H1 (cell line): ENCODE data around the gene TEDDM1. TPM values are rescaled to one million over a fixed set of nuclear protein-coding genes. Genes with fewer than 3 reads are reported as not detected.
A peak's percentile ranks its signal among the peaks of the same experiment; 100 is the strongest.

Experiments used
- CTCF ChIA-PET: fragments of 300-600 bp; sonication (Branson Sonifier 250); formaldehyde crosslinking; loops from one replicate; lab custom pipeline; 2021; ENCODE audit not compliant: partially characterized antibody; lab: Charles Lee
- POLR2A ChIA-PET: fragments of 300-600 bp; sonication (Branson Sonifier 250); formaldehyde crosslinking; loops from one replicate; lab custom pipeline; 2021; ENCODE audit warnings: inconsistent platforms; ENCODE audit not compliant: partially characterized antibody; lab: Charles Lee
- DNase-seq, 2 experiments: peaks; one replicate each; pipeline versions ENCODE4 v3.0.0 to v3.0.0-alpha.2; 2010 to 2022; ENCODE audit warnings: low spot score in 2 of 2, low read depth in 1 of 2, mixed read lengths in 1 of 2
- FAIRE-seq: peaks from 2 replicates; lab custom pipeline; 2011; peaks lifted over from hg19 to GRCh38; lab: Jason Lieb, UNC
- H2AFZ ChIP-seq: 2 replicates; pipeline ENCODE4 v1.8.1; 2012; ENCODE audit warnings: low read length, inconsistent platforms
- H2AK5ac ChIP-seq: 2 replicates; pipeline ENCODE4 v1.6.1; 2013; ENCODE audit warnings: low read depth, low read length
- H2BK120ac ChIP-seq: replicated peaks from 2 replicates; pipeline ENCODE3; 2013; ENCODE audit warnings: low read depth, low read length, inconsistent platforms
- H2BK12ac ChIP-seq: 2 replicates; pipeline ENCODE4 v1.6.1; 2013; ENCODE audit warnings: low read depth, low read length
- H2BK15ac ChIP-seq: 2 replicates; pipeline ENCODE4 v1.6.1; 2013; ENCODE audit warnings: low read length
- H2BK20ac ChIP-seq: 2 replicates; pipeline ENCODE4 v1.6.1; 2013; ENCODE audit warnings: low read length
- H2BK5ac ChIP-seq: 2 replicates; pipeline ENCODE4 v1.6.1; 2013; ENCODE audit warnings: low read depth, low read length
- H3K14ac ChIP-seq: 2 replicates; pipeline ENCODE4 v1.6.1; 2013; ENCODE audit warnings: inconsistent platforms; ENCODE audit not compliant: insufficient read length
- H3K18ac ChIP-seq: 2 replicates; pipeline ENCODE4 v1.6.1; 2013; ENCODE audit warnings: low read length; ENCODE audit errors: extremely low read depth
- H3K23ac ChIP-seq: 2 replicates; pipeline ENCODE4 v1.6.1; 2013; ENCODE audit warnings: inconsistent platforms; ENCODE audit not compliant: insufficient read length
- H3K23me2 ChIP-seq: 2 replicates; pipeline ENCODE4 v1.6.1; 2013; ENCODE audit warnings: low read depth, low read length
- H3K27ac ChIP-seq: 2 replicates; pipeline ENCODE4 v1.6.1; 2011; ENCODE audit warnings: low read depth, low read length, inconsistent platforms
- H3K27me3 ChIP-seq, 4 experiments: replicated peaks in 1 of 4; 1 replicate in 1 of 4; 2 replicates in 3 of 4; pipeline versions ENCODE4 v1.6.1 to v1.8.1; 2011 to 2013; ENCODE audit warnings: low read length in 3 of 4, mild to moderate bottlenecking in 3 of 4, inconsistent platforms in 2 of 4, mixed read lengths in 2 of 4, moderate library complexity in 1 of 4; ENCODE audit not compliant: control insufficient read depth in 3 of 4, insufficient read depth in 3 of 4; ENCODE audit errors: extremely low read depth in 1 of 4
- H3K36me3 ChIP-seq, 4 experiments: 2 replicates each; pipeline versions ENCODE4 v1.6.1 to v1.8.1; 2011 to 2013; ENCODE audit warnings: mild to moderate bottlenecking in 4 of 4, low read length in 3 of 4, moderate library complexity in 2 of 4, control low read depth in 1 of 4, inconsistent platforms in 1 of 4; ENCODE audit not compliant: insufficient read depth in 4 of 4, control insufficient read depth in 2 of 4
- H3K4ac ChIP-seq: replicated peaks from 2 replicates; pipeline ENCODE3; 2013; ENCODE audit warnings: low read length, low read depth, mixed read lengths, inconsistent platforms; ENCODE audit not compliant: insufficient read length
- H3K4me1 ChIP-seq, 4 experiments: replicated peaks in 1 of 4; 1 replicate in 1 of 4; 2 replicates in 3 of 4; pipeline versions ENCODE4 v1.6.1 to v1.8.1; 2011 to 2013; ENCODE audit warnings: low read length in 3 of 4, inconsistent platforms in 2 of 4, mixed read lengths in 1 of 4; ENCODE audit not compliant: insufficient read depth in 4 of 4, control insufficient read depth in 3 of 4
- H3K4me2 ChIP-seq, 2 experiments: 2 replicates each; pipeline versions ENCODE4 v1.6.1 to v1.8.1; 2011 to 2013; ENCODE audit warnings: low read depth in 2 of 2, low read length in 2 of 2, control low read depth in 1 of 2, inconsistent platforms in 1 of 2, mild to moderate bottlenecking in 1 of 2; ENCODE audit not compliant: insufficient read depth in 1 of 2
- H3K4me3 ChIP-seq, 4 experiments: fragments of 200-600, 300-600 bp in 1 of 4; sonication (generic), shearing (Covaris generic), sonication (Bioruptor Twin) in 1 of 4; 2 replicates each; pipeline versions ENCODE4 v1.5.1 to v1.8.1; 2011 to 2016; ENCODE audit warnings: low read length in 4 of 4, low read depth in 3 of 4, control low read depth in 2 of 4, inconsistent platforms in 2 of 4, mild to moderate bottlenecking in 2 of 4, mixed read lengths in 1 of 4, moderate library complexity in 1 of 4; ENCODE audit not compliant: insufficient read depth in 2 of 4; ENCODE audit errors: extremely low read depth in 1 of 4
- H3K56ac ChIP-seq: replicated peaks from 2 replicates; pipeline ENCODE3; 2013; ENCODE audit warnings: low read depth, mild to moderate bottlenecking, mixed read lengths, low read length, inconsistent platforms; ENCODE audit not compliant: insufficient read length
- H3K79me1 ChIP-seq: 2 replicates; pipeline ENCODE4 v1.6.1; 2013; ENCODE audit warnings: low read depth, low read length, control low read depth
- H3K79me2 ChIP-seq, 2 experiments: 2 replicates each; pipeline versions ENCODE4 v1.6.1 to v1.8.1; 2012 to 2013; ENCODE audit warnings: low read length in 2 of 2, mild to moderate bottlenecking in 2 of 2, inconsistent platforms in 1 of 2; ENCODE audit not compliant: insufficient read depth in 2 of 2, control insufficient read depth in 1 of 2
- H3K9ac ChIP-seq, 4 experiments: replicated peaks in 1 of 4; 1 replicate in 1 of 4; 2 replicates in 3 of 4; pipeline versions ENCODE4 v1.6.1 to v1.8.1; 2011 to 2013; ENCODE audit warnings: low read depth in 3 of 4, low read length in 3 of 4, control low read depth in 2 of 4, mild to moderate bottlenecking in 2 of 4, moderate library complexity in 2 of 4, inconsistent platforms in 1 of 4; ENCODE audit errors: extremely low read depth in 1 of 4
- H3K9me3 ChIP-seq, 2 experiments: 2 replicates each; pipeline versions ENCODE4 v1.6.1 to v1.8.1; 2012 to 2013; ENCODE audit warnings: mild to moderate bottlenecking in 2 of 2, moderate library complexity in 2 of 2, control low read depth in 1 of 2, inconsistent platforms in 1 of 2, low read depth in 1 of 2, low read length in 1 of 2, mixed read lengths in 1 of 2; ENCODE audit not compliant: insufficient read depth in 2 of 2
- H4K20me1 ChIP-seq, 2 experiments: replicated peaks in 1 of 2; 2 replicates each; pipeline versions ENCODE3 to v1.8.1; 2011 to 2013; ENCODE audit warnings: inconsistent platforms in 2 of 2, low read length in 2 of 2, mild to moderate bottlenecking in 1 of 2; ENCODE audit not compliant: insufficient read depth in 2 of 2, control insufficient read depth in 1 of 2
- H4K5ac ChIP-seq: 2 replicates; pipeline ENCODE4 v1.6.1; 2013; ENCODE audit warnings: low read length, low read depth, mixed read lengths, inconsistent platforms; ENCODE audit not compliant: insufficient read length
- H4K8ac ChIP-seq: 2 replicates; pipeline ENCODE4 v1.8.0; 2013; ENCODE audit warnings: mild to moderate bottlenecking, moderate library complexity, low read length, inconsistent platforms; ENCODE audit not compliant: insufficient read depth; ENCODE audit errors: extremely low read depth
- H4K91ac ChIP-seq: replicated peaks from 2 replicates; pipeline ENCODE3; 2013; ENCODE audit warnings: low read length, mixed read lengths, inconsistent platforms; ENCODE audit not compliant: insufficient read length
- JUN ChIP-seq: IDR thresholded peaks from 2 replicates; pipeline ENCODE4 v1.6.1; 2011; ENCODE audit warnings: low read depth, mild to moderate bottlenecking, improper control_type of control experiment, low read length
- WGBS, 2 experiments: shearing (Covaris generic) in 1 of 2; methylation state at CpG; one replicate each; pipeline versions ENCODE4 v1.1.6 to v1.1.7; 2013 to 2015; ENCODE audit warnings: low lambda C conversion rate in 2 of 2, mixed read lengths in 2 of 2, inconsistent platforms in 1 of 2, low coverage in 1 of 2, missing lambda C conversion rate in 1 of 2; ENCODE audit not compliant: insufficient replicate concordance in 2 of 2, insufficient coverage in 1 of 2, insufficient read length in 1 of 2; ENCODE audit errors: extremely low coverage in 1 of 2, missing lambda C conversion rate in 1 of 2; 5-methylcytosine and 5-hydroxymethylcytosine counted together
- polyA plus RNA-seq, 7 experiments: library from polyadenylated mRNA; depleted of rRNA in 3 of 7; stranded (reverse) in 5 of 7; unstranded in 2 of 7; fragments of >200 nt in 5 of 7; fragments of 200-250 nt in 2 of 7; gene quantifications; 1 replicate in 5 of 7; 2 replicates in 1 of 7; 4 replicates in 1 of 7; pipeline versions ENCODE4 v1.2.1 to v1.2.3, GENCODE V29; 2011 to 2013; ENCODE audit warnings: missing spikeins in 2 of 7, mixed read lengths in 2 of 7
- total RNA-seq: library from RNA; stranded (reverse); fragmentation: NEBNext Ultra II Directional; extraction: Animal tissue kit (Norgen Biotek cat#: 25700); gene quantifications from 2 replicates; pipeline ENCODE4 v1.2.1, GENCODE V29; 2021
- TF ChIP-seq, protein P1 (sequence below), 3 experiments: IDR thresholded peaks; 1 replicate in 2 of 3; 2 replicates in 1 of 3; pipeline versions ENCODE4 v1.5.1 to v1.6.1; 2011; ENCODE audit warnings: low read length in 3 of 3, mild to moderate bottlenecking in 3 of 3, inconsistent platforms in 2 of 3, low read depth in 1 of 3, moderate library complexity in 1 of 3; ENCODE audit not compliant: insufficient read depth in 1 of 3; ENCODE audit errors: control extremely low read depth in 1 of 3

The TEDDM1 gene
- total and polyA plus RNA-seq, 2 of the 8 experiments (the other 6 are each of a cell fraction or from before 2014, with no cell fraction given), result not detected

DNA sequence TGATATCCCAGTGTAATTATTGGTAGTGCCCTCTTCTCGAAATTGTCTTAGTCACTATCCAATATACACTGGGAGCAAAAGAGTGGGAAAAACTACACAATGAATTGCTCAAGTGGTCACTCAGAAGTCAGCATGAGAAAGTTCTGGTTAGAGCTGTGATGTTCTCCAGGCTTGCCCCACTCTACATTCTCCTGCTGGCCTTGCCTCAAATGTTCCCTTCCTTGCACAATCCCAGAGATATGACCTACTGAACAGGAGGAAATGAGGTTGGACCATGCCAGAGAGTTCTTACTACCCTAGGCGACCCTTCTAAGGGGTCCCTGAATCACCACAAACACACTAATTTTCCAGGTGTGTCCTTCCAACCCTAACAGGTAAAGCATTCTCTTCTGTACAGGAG, 49.6 kb downstream of the TEDDM1 start:
- H2BK15ac ChIP-seq, result no peak overlapping the region
- H3K23ac ChIP-seq, result no peak overlapping the region
- H2AFZ ChIP-seq, result no peak overlapping the region
- no peak overlapping the region for H2AK5ac ChIP-seq
- no peak overlapping the region for H2BK5ac ChIP-seq
- TF ChIP-seq, protein P1, sequence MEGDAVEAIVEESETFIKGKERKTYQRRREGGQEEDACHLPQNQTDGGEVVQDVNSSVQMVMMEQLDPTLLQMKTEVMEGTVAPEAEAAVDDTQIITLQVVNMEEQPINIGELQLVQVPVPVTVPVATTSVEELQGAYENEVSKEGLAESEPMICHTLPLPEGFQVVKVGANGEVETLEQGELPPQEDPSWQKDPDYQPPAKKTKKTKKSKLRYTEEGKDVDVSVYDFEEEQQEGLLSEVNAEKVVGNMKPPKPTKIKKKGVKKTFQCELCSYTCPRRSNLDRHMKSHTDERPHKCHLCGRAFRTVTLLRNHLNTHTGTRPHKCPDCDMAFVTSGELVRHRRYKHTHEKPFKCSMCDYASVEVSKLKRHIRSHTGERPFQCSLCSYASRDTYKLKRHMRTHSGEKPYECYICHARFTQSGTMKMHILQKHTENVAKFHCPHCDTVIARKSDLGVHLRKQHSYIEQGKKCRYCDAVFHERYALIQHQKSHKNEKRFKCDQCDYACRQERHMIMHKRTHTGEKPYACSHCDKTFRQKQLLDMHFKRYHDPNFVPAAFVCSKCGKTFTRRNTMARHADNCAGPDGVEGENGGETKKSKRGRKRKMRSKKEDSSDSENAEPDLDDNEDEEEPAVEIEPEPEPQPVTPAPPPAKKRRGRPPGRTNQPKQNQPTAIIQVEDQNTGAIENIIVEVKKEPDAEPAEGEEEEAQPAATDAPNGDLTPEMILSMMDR (IDR thresholded peaks at IDR 0.05; ENCODE audit: control extremely low read depth in 1 of 3, insufficient read depth in 1 of 3, low read depth in 1 of 3, low read length in 3 of 3), result peak in 1 of 3 experiments; percentile 8; a peak in 1 of 4 replicates
- TF ChIP-seq JUN, result no peak
- H3K36me3 ChIP-seq, result no peaks in the 10 kb centered on the region
- no peaks in the 10 kb centered on the region for H3K9me3 ChIP-seq
- H4K5ac ChIP-seq, result no peak overlapping the region
- peaks cover 0 to 5% (median 0%) of the 10 kb centered on the region in 4 experiments; a peak in 2 of 7 replicates for H3K4me1 ChIP-seq
- no peak overlapping the region for H3K4ac ChIP-seq
- 86% methylated on average over 2 of the region's 2 CpGs; no CpG with 5 or more reads in 1 of the 2 experiments for WGBS, 2 experiments
- H3K27ac ChIP-seq, result no peak overlapping the region
- H3K4me3 ChIP-seq, result no peak overlapping the region
- no peaks in the 10 kb centered on the region for H3K79me2 ChIP-seq
- H3K79me1 ChIP-seq, result no peaks in the 10 kb centered on the region
- no peaks in the 10 kb centered on the region for H4K20me1 ChIP-seq
- no peak overlapping the region for H2BK120ac ChIP-seq
- FAIRE-seq (no peak), DNase-seq (no peak)
- no peak overlapping the region for H3K9ac ChIP-seq
- H2BK12ac ChIP-seq, result no peak overlapping the region
- no peak overlapping the region for H3K56ac ChIP-seq
- H3K23me2 ChIP-seq, result no peaks in the 10 kb centered on the region
- ChIA-PET CTCF (interaction anchor here (0.6 to 1.0 kb wide), 3 partner anchors 12 to 488 kb away, joined by 3 to 4 read pairs (median 3); no protein-coding TSS in a partner anchor), POLR2A (interaction anchor here (1.2 kb wide), 1 partner anchor 41 kb away, joined by 4 read pairs; the partner anchor contains the start of gene GLUL)
- no peaks in the 10 kb centered on the region for H3K27me3 ChIP-seq
- H2BK20ac ChIP-seq, result no peak overlapping the region
- H4K91ac ChIP-seq, result no peak overlapping the region
- H3K14ac ChIP-seq, result no peak overlapping the region
- H3K4me2 ChIP-seq, result no peak overlapping the region
- no peak overlapping the region for H4K8ac ChIP-seq
- no peak overlapping the region for H3K18ac ChIP-seq
